NCI-H748 (cell line): Measurements from ENCODE around the gene NDUFB11.

ENCODE experiments used
- DNase-seq: peaks from one replicate; lab custom pipeline; 2025; ENCODE audit not compliant: unreplicated experiment; lab: John Stamatoyannopoulos, UW

The NDUFB11 gene

GRCh38 chrX:47174846-47175587, 30.5 kb upstream of the NDUFB11 start:
- no peak for DNase-seq

GRCh38 chrX:47174376-47174775, 29.9 kb upstream of the NDUFB11 start:
- DNase-seq: no peak

- DNase-seq: no peak
Measured at GRCh38 chrX:47172971-47173792, 28.7 kb upstream of the NDUFB11 start.

GRCh38 chrX:47172549-47172948, 28.0 kb upstream of the NDUFB11 start:
- no peak for DNase-seq

GRCh38 chrX:47171996-47172395, 27.5 kb upstream of the NDUFB11 start:
- no peak for DNase-seq

GRCh38 chrX:47170861-47171692, 26.6 kb upstream of the NDUFB11 start:
- DNase-seq: no peak

- DNase-seq: no peak
Measured at GRCh38 chrX:47169726-47170515, 25.4 kb upstream of the NDUFB11 start.

- no peak for DNase-seq
Measured at GRCh38 chrX:47169273-47169672, 24.8 kb upstream of the NDUFB11 start.

GRCh38 chrX:47168495-47169073, 24.1 kb upstream of the NDUFB11 start:
- DNase-seq: no peak

GRCh38 chrX:47166126-47166525, 21.6 kb upstream of the NDUFB11 start:
- DNase-seq: no peak

GRCh38 chrX:47164420-47164819, 19.9 kb upstream of the NDUFB11 start:
- DNase-seq: no peak

- no peak for DNase-seq
Measured at GRCh38 chrX:47162927-47163583, 18.6 kb upstream of the NDUFB11 start.

GRCh38 chrX:47160781-47161180, 16.3 kb upstream of the NDUFB11 start:
- no peak for DNase-seq

GRCh38 chrX:47158781-47159180, 14.3 kb upstream of the NDUFB11 start:
- no peak for DNase-seq

GRCh38 chrX:47158131-47158530, 13.6 kb upstream of the NDUFB11 start:
- no peak for DNase-seq

GRCh38 chrX:47156611-47157520, 12.4 kb upstream of the NDUFB11 start:
- no peak for DNase-seq

GRCh38 chrX:47151435-47151834, 6.9 kb upstream of the NDUFB11 start:
- DNase-seq: no peak

GRCh38 chrX:47148946-47149345, 4.4 kb upstream of the NDUFB11 start:
- DNase-seq: no peak
